GM19324 (cell line): ENCODE results near the gene NCAPD2.
"Not testable (repeated sequence)": the region's sequence is repeated elsewhere in the genome, so short reads cannot be mapped to it uniquely, and the experiment has no call there.

Source experiments
- ATAC-seq: cut with Tn5 transposase; IDR thresholded peaks from one replicate; pipeline ENCODE4 v1.9.1; 2021; ENCODE audit warnings: mild to moderate bottlenecking, moderate library complexity; ENCODE audit not compliant: unreplicated experiment, low FRiP score

NCAPD2 gene

GRCh38 chr12:6462234-6462995 lies 31.5 kb upstream of the NCAPD2 start:
- no peak for ATAC-seq

DNA sequence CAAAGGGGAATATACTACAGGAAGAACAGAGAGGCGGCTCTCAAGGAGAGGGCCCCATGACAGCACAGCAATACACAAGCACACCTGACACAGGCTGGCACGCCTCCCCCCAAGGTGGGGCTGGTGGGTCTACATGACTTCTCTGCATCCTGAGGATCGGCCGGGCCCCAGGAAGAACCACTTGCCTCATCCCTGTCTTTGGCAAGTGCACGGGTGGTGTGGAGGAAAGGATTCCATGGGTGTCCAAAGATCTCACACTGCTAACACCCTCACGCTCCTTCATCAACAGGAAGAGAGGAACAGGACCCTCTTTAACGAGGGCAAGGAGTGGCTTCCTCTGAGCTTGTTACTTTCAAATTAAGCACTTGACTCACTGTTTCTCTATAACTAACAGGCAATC lies 30.7 kb upstream of the NCAPD2 start:
- no peak for ATAC-seq

DNA sequence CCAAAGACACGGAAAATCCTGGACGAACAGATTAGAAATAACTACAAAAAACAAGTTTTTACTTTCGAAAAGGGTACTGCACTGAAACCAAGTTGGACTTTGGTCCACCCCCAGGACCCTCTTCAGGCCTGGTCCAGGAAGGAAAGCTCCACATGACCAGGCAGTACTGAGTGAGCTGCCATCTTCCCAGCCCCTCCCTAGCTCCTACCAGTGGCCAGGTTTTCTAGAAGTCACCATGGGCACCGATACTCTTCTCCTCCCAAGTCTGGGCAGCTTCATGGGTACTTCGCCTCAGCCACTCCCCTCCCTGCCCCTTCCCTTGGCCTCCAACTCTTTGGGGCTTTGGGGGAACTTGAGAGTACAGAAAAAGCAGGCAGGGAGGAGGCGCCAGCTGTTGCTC lies 30.0 kb upstream of the NCAPD2 start:
- ATAC-seq: no peak

- no peak for ATAC-seq
Measured at GRCh38 chr12:6464531-6464930, 29.4 kb upstream of the NCAPD2 start.

GRCh38 chr12:6465467-6466183 lies 28.3 kb upstream of the NCAPD2 start:
- ATAC-seq: no peak

- no peak for ATAC-seq
Measured at GRCh38 chr12:6466184-6466573, 27.7 kb upstream of the NCAPD2 start.

DNA sequence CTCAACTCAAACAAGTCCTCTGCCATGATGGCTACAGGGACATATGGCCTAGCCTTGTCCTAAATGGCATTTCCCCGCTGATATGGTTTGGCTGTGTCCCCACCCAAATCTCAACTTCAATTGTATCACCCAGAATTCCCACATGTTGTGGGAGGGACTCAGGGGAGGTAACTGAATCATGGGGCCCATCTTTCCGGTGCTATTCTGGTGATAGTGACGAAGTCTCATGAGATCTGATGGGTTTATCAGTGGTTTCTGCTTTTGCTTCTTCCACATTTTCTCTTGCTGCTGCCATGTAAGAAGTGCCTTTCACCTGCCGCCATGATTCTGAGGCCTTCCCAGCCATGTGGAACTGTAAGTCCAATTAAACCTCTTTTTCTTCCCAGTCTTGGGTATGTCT lies 27.2 kb upstream of the NCAPD2 start:
- not testable (repeated sequence) for ATAC-seq

- ATAC-seq: not testable (repeated sequence)
Measured at GRCh38 chr12:6467571-6468282, 26.2 kb upstream of the NCAPD2 start.

- no peak for ATAC-seq
Measured at GRCh38 chr12:6468283-6468575, 25.7 kb upstream of the NCAPD2 start.

- ATAC-seq: no peak
Measured at GRCh38 chr12:6469092-6469491, 24.8 kb upstream of the NCAPD2 start.

DNA sequence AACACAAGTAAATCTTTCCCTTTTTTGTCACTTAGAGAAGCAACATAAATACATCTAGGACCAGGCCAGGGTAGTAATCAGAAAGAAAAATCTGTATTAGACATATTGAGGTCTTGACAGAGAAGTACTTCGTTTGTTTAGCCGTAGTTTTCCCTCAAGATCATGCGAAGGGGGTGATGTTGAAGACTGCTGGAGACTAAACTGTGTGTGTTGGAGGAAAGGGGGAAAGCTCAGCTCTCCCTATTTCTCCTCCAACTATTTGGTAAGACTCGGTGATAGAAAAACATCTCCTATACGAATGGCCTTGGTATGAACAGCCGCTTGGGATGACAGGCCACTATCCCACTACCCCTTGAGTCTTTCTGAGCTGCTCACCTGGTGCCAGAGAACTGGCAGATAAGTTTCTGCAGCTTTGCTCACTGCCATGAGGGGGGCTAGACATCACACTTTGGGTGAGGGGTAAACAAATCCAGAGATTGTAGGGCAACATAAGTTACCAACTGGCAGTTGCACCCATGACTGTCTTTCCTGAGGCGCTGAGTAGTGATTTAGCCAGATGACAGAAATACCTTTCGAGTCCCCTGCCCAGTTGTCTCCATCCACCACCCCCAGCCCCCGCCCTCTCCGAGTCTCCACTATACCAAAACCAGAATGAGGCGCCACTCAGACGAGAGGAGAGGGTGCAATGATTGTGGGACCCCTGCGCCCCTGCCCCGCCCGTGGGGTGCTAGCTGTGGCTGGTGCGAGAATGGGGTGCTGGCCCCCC lies 24.1 kb upstream of the NCAPD2 start:
- ATAC-seq: no peak

DNA sequence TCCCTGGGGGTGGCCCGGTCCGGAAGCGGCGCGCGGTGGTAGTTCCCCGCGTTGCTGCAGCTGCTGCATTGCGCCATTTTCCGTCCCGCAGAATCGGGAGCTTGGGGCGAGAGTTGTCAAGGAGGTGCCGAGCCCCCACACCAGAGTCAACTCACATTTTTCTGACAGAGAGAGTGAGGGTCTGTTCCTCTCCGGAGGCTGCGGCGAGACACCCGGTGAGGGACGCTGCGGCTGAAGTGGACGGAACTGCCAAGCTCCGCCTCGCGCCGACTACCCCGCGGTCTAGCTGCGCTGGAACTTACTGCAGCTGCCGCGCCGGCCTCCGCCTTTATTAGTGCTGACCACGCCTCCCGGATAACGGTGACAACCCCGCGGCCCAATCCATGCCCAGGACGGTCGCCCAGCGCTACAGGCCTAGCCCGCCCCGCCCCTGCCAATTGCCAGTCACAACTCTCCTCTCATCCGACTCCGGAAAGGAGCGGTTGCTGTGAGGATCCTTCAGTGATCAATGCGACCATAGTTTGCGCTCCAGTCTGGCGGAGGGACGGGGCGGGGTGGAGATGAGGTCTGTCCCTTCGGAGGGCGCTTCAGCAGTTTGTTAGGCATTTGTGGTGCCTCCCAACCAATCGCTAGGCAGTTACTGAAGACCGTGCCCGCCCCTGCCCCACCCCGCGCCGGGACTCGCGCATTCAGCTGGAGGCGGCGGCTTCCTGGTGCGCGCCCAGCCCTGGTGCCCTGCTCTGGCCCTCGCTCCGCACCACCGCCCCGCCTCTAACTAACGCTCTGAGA lies 23.3 kb upstream of the NCAPD2 start, which contains the start of gene VAMP1:
VAMP1 (minus strand) TSS at position 303 of the 789 bp plus-strand sequence; CDS start at position 157, 146 bp downstream.
- peak; percentile 89 for ATAC-seq

DNA sequence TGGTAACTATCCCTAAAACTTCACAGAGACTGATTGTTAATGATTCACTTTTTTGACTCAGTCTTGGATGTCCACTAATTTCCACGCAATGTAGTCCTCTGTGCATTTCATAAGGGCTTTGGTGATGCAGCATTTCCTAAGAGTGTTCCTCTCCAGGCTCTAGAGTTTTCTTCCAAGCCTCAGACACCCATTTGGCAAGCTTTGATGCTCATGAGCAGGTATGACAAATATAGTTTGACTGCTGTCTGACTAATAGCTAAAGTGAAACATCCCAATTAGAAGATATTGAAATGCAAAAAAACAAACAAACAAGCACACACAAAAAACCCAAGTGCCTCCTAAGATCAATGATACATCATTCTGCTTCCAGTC lies 21.9 kb upstream of the NCAPD2 start:
- no peak for ATAC-seq

GRCh38 chr12:6472491-6472890 lies 21.4 kb upstream of the NCAPD2 start:
- ATAC-seq: no peak

GRCh38 chr12:6475233-6475975 lies 18.5 kb upstream of the NCAPD2 start:
- not testable (repeated sequence) for ATAC-seq

DNA sequence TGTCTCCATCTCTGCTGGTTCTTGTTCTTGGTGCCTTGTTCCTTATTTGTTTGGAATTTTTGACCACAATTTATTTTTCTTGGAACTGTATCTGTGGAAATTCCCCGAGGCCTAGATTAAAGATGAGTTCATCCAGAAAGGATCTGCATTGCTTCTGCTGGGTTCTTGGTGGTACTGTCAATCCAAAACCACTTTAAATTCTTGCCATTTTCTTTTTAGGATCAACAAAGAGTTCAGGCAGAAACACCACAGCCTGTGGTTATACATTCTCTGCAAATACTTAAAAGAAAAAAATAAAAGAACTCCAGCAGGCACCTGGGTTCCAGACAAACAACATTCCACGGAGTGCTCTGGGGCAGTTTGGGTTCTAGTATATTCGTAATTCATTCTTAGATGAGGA lies 17.4 kb upstream of the NCAPD2 start:
- no peak for ATAC-seq

GRCh38 chr12:6477601-6478377 lies 16.1 kb upstream of the NCAPD2 start:
- not testable (repeated sequence) for ATAC-seq

DNA sequence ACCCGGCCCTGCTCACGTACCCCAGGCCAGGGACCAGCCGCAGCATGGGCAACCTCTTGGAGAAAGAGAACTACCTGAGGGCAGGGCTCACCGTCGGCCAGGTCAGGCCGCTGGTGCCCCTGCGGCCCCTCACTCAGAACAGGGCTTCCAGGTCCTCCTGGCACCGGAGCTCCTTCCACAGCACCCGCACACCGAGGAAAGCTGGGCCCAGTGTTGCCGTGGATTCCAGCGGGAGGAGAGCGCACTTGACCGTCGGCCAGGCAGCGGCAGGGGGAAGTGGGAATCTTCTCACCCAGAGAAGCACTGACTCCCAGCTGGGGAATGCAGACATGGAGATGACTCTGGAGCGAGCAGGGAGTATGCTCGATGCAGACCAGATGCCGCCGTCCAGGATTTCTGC lies 15.5 kb upstream of the NCAPD2 start:
- ATAC-seq: no peak

- ATAC-seq: no peak
Measured at GRCh38 chr12:6488240-6488639, 5.7 kb upstream of the NCAPD2 start.
